Calu3 (cell line): ENCODE results near the gene DLEC1. TPM values are rescaled to one million over a fixed set of nuclear protein-coding genes. Genes with fewer than 3 reads are reported as not detected.

ENCODE experiments used
- BruUV-seq: library from RNA; stranded (reverse); fragments of 400-500 nt; replicated peaks from 2 replicates; lab custom pipeline; 2021; lab: Mats Ljungman, UMichigan
- CTCF ChIA-PET: fragments of 300-600 bp; sonication (Branson Sonifier 250); formaldehyde crosslinking; loops from one replicate; lab custom pipeline; 2022; ENCODE audit warnings: antibody characterized with exemption; lab: Charles Lee
- DNase-seq: peaks from one replicate; pipeline ENCODE4 v3.0.0; 2022
- H3K27ac Mint-ChIP-seq: one replicate; pipeline ENCODE4 v1.8.0; 2022; ENCODE audit warnings: mixed read lengths; ENCODE audit not compliant: unreplicated experiment
- H3K27me3 Mint-ChIP-seq: one replicate; pipeline ENCODE4 v1.8.0; 2022; ENCODE audit warnings: mixed read lengths; ENCODE audit not compliant: unreplicated experiment
- H3K36me3 Mint-ChIP-seq: one replicate; pipeline ENCODE4 v1.8.0; 2022; ENCODE audit warnings: mild to moderate bottlenecking, moderate library complexity, mixed read lengths; ENCODE audit not compliant: insufficient read depth, unreplicated experiment
- H3K4me1 Mint-ChIP-seq: one replicate; pipeline ENCODE4 v1.8.0; 2022; ENCODE audit warnings: mild to moderate bottlenecking, low read depth, mixed read lengths; ENCODE audit not compliant: unreplicated experiment
- H3K4me3 Mint-ChIP-seq: one replicate; pipeline ENCODE4 v1.8.0; 2022; ENCODE audit warnings: mild to moderate bottlenecking, low read depth, moderate library complexity, mixed read lengths; ENCODE audit not compliant: unreplicated experiment
- H3K9me3 Mint-ChIP-seq: one replicate; pipeline ENCODE4 v1.8.0; 2022; ENCODE audit warnings: low read depth, mixed read lengths; ENCODE audit not compliant: unreplicated experiment
- CTCF ChIP-seq: fragments of 200-600 bp; IDR thresholded peaks from one replicate; pipeline ENCODE4 v1.8.0; 2022; ENCODE audit warnings: antibody characterized with exemption; ENCODE audit not compliant: unreplicated experiment
- intact Hi-C: fragments of 100-400 bp; cut with micrococcal nuclease; formaldehyde crosslinking; loops from one replicate; pipeline ENCODE4 v1.10.0; 2022; ENCODE audit not compliant: unreplicated experiment
- total RNA-seq: library from RNA; stranded (reverse); gene quantifications from 2 replicates; pipeline ENCODE4 v1.2.3, GENCODE V29; 2022

Gene DLEC1
- total RNA-seq, 1 experiment from 2014 or later, result 0.28 TPM

GRCh38 chr3:38125305-38126120, 86.5 kb downstream of the DLEC1 start:
- H3K4me1 Mint-ChIP-seq, result no peaks in the 10 kb centered on the region
- H3K4me3 Mint-ChIP-seq, result no peak overlapping the region
- peaks cover 54% of the 10 kb centered on the region for H3K36me3 Mint-ChIP-seq
- no TSS peak for BruUV-seq
- CTCF ChIA-PET, result interaction anchor here (1.0 kb wide), 1 partner anchor 28 kb away, joined by 3 read pairs; no protein-coding TSS in a partner anchor
- no peaks in the 10 kb centered on the region for H3K9me3 Mint-ChIP-seq
- no peak overlapping the region for H3K27ac Mint-ChIP-seq
- H3K27me3 Mint-ChIP-seq, result no peaks in the 10 kb centered on the region
- no peak for DNase-seq
- TF ChIP-seq CTCF, result no peak
- intact Hi-C loops, result no loop called here

DNA sequence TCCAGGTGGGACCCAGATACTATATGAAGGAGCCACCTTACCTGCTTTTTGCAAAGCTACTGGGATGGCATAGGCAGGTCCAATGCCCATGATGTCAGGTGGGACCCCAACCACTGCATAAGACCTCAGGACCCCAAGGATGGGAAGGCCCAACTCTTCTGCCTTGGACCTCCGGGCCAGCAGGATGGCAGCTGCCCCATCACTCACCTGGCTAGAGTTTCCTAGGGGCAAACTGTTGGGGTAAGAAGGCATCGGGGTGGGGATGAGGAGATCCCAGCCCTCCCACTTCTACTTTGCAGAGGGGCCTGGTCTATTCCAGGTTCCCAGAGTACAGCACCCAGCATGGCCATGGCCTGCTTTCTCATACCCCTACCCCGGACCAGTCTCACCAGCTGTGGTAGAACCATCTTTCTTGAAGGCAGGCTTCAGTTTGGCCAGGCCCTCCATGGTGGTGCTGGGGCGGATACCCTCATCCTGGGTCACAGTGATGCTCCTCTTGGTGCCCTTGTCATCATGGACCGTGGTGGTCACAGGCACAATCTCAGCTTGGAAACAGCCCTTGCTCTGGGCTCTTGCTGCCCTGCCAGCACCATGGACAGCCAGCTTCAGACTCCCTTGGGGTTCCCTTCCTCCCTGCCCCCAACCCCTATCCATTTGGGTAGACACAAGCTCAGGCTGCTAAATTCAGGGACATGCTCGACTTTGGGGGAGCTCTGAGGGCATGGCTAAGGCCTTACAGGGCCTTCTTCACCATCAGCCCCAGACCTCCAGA, 87.3 kb downstream of the DLEC1 start:
- TF ChIP-seq CTCF, result no peak
- Mint-ChIP-seq H3K4me1 (no peaks in the 10 kb centered on the region), H3K36me3 (peaks cover 52% of the 10 kb centered on the region), H3K27me3 (no peaks in the 10 kb centered on the region), H3K27ac (no peak overlapping the region), H3K9me3 (no peaks in the 10 kb centered on the region), H3K4me3 (no peak overlapping the region)
- intact Hi-C loops, result no loop called here
- CTCF ChIA-PET, result no interaction called here
- DNase-seq, result no peak
- BruUV-seq, result no TSS peak

- H3K27me3 Mint-ChIP-seq, result no peaks in the 10 kb centered on the region
- peaks cover 46% of the 10 kb centered on the region for H3K36me3 Mint-ChIP-seq
- intact Hi-C loops, result no loop called here
- no peak for DNase-seq
- peaks cover 7% of the 10 kb centered on the region for H3K4me1 Mint-ChIP-seq
- no peak overlapping the region for H3K4me3 Mint-ChIP-seq
- no TSS peak for BruUV-seq
- CTCF ChIA-PET, result no interaction called here
- no peaks in the 10 kb centered on the region for H3K9me3 Mint-ChIP-seq
- no peak overlapping the region for H3K27ac Mint-ChIP-seq
- TF ChIP-seq CTCF, result no peak
Observed at GRCh38 chr3:38127611-38128302, 88.7 kb downstream of the DLEC1 start.

- peaks cover 12% of the 10 kb centered on the region for H3K4me1 Mint-ChIP-seq
- no peak for TF ChIP-seq CTCF
- H3K27me3 Mint-ChIP-seq, result no peaks in the 10 kb centered on the region
- no peak overlapping the region for H3K27ac Mint-ChIP-seq
- no peak overlapping the region for H3K4me3 Mint-ChIP-seq
- CTCF ChIA-PET, result no interaction called here
- H3K36me3 Mint-ChIP-seq, result peaks cover 49% of the 10 kb centered on the region
- no TSS peak for BruUV-seq
- intact Hi-C loops, result no loop called here
- no peaks in the 10 kb centered on the region for H3K9me3 Mint-ChIP-seq
- no peak for DNase-seq
Observed at GRCh38 chr3:38128303-38128655, 89.3 kb downstream of the DLEC1 start.
